BE2C (cell line): ENCODE results near the gene SLC25A19.

Experiments
- DNase-seq: peaks from one replicate; pipeline ENCODE4 v3.0.0-alpha.2; 2020
- H3K27me3 ChIP-seq: fragments of 250-450 bp; sonication (Bioruptor Pico); 2 replicates; pipeline ENCODE4 v1.5.1; 2020; ENCODE audit warnings: mild to moderate bottlenecking
- H3K36me3 ChIP-seq: fragments of 250-450 bp; sonication (Bioruptor Pico); 2 replicates; pipeline ENCODE4 v1.5.1; 2020; ENCODE audit warnings: mild to moderate bottlenecking
- H3K4me1 ChIP-seq: fragments of 250-450 bp; sonication (Bioruptor Pico); 2 replicates; pipeline ENCODE4 v1.5.1; 2020
- H3K4me3 ChIP-seq: 2 replicates; pipeline ENCODE4 v1.5.1; 2011; ENCODE audit warnings: low read depth, low read length
- H3K9me3 ChIP-seq: fragments of 250-450 bp; sonication (Bioruptor Pico); 2 replicates; pipeline ENCODE4 v1.5.1; 2020
- CTCF ChIP-seq: IDR thresholded peaks from 2 replicates; pipeline ENCODE4 v1.5.1; 2012; ENCODE audit warnings: mild to moderate bottlenecking, low read depth, low read length

The SLC25A19 gene

GRCh38 chr17:75326226-75326848 lies 37.1 kb upstream of the SLC25A19 start:
- Histone ChIP-seq H3K4me3 (no peak overlapping the region), H3K36me3 (peaks cover 30% of the 10 kb centered on the region), H3K9me3 (no peaks in the 10 kb centered on the region), H3K27me3 (no peaks in the 10 kb centered on the region), H3K4me1 (no peaks in the 10 kb centered on the region; the same call in 1 of the 2 replicates)
- no peak for TF ChIP-seq CTCF
- DNase-seq = no peak

- Histone ChIP-seq H3K9me3 (no peaks in the 10 kb centered on the region), H3K27me3 (no peaks in the 10 kb centered on the region), H3K36me3 (peaks cover 27% of the 10 kb centered on the region), H3K4me3 (no peak overlapping the region), H3K4me1 (no peaks in the 10 kb centered on the region; the same call in 1 of the 2 replicates)
- DNase-seq = no peak
- no peak for TF ChIP-seq CTCF
These were observed 36.6 kb upstream of the SLC25A19 start for GRCh38 chr17:75325827-75326225.

GRCh38 chr17:75325348-75325747 lies 36.1 kb upstream of the SLC25A19 start:
- Histone ChIP-seq H3K4me1 (no peaks in the 10 kb centered on the region; the same call in 1 of the 2 replicates), H3K36me3 (peaks cover 30% of the 10 kb centered on the region), H3K4me3 (no peak overlapping the region), H3K9me3 (no peaks in the 10 kb centered on the region), H3K27me3 (no peaks in the 10 kb centered on the region)
- TF ChIP-seq CTCF = no peak
- no peak for DNase-seq

- no peak for DNase-seq
- Histone ChIP-seq H3K36me3 (peaks cover 33% of the 10 kb centered on the region), H3K4me3 (no peak overlapping the region), H3K9me3 (no peaks in the 10 kb centered on the region), H3K27me3 (no peaks in the 10 kb centered on the region), H3K4me1 (no peaks in the 10 kb centered on the region; the same call in 1 of the 2 replicates)
- no peak for TF ChIP-seq CTCF
These were observed 32.3 kb upstream of the SLC25A19 start for GRCh38 chr17:75321506-75321905.

- peaks cover 31% of the 10 kb centered on the region for H3K36me3 ChIP-seq
- no peaks in the 10 kb centered on the region for H3K4me1 ChIP-seq
- DNase-seq = no peak
- no peak overlapping the region for H3K4me3 ChIP-seq
- no peak for TF ChIP-seq CTCF
- no peaks in the 10 kb centered on the region for H3K9me3 ChIP-seq
- H3K27me3 ChIP-seq = no peaks in the 10 kb centered on the region
These were observed 30.9 kb upstream of the SLC25A19 start for GRCh38 chr17:75319904-75320691.
